ENCODE measurements around the gene SLC66A2. TPM values are rescaled to one million over a fixed set of nuclear protein-coding genes. Genes with fewer than 3 reads are reported as not detected.

SLC66A2 gene
- total and polyA plus RNA-seq, 7 donors: 27.3 to 59.4 (median 33.2) TPM

DNA sequence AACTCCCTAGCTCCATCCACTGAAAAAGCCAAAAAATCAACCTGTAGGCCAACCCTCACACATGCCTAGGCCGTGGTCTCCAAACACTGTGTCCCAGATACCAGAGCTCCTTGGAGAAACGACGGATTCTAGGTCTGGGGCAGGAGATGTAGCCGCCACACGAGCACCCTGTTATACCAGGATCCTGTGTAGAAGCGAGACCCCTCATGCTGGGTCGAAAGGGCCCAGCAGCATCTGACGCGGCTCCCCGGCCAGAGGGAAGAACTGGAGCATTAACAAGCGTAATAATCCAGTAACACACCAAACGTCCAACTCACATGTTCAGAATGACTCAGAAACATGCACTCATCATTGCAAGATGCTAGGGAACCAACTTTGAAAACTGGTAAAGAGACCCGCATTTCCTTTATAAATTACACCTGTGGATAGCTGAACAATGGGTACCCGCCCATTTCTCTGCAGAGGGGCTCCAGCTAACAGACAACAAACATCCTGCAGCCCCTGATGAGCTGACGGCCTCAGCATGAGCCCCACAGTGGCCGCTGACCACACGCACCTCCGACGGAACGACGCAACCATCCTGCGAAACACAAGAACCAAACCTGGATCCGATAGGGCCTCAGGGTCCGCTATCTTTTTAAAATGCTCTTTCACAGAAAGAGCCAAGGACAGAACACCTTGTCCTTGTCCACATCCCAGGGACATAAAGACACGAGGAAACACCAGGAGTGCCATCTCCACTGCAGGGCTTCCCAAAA lies 14.2 kb downstream of the SLC66A2 start:
- no peaks in the 10 kb centered on the region for H3K9me3 ChIP-seq
- H3K27me3 ChIP-seq: no peaks in the 10 kb centered on the region
- intact Hi-C loops (cut with DNase I): no loop called here
- H3K36me3 ChIP-seq: peaks cover 4 to 56% (median 14%) of the 10 kb centered on the region in 4 donors
- H3K4me3 ChIP-seq: no peak overlapping the region
- TF ChIP-seq POLR2A (IDR thresholded peaks at IDR 0.05): no peak
- TF ChIP-seq POLR2AphosphoS5 (IDR thresholded peaks at IDR 0.05): no peak
- no peak for TF ChIP-seq EP300 (IDR thresholded peaks at IDR 0.05)
- TF ChIP-seq, protein P1, sequence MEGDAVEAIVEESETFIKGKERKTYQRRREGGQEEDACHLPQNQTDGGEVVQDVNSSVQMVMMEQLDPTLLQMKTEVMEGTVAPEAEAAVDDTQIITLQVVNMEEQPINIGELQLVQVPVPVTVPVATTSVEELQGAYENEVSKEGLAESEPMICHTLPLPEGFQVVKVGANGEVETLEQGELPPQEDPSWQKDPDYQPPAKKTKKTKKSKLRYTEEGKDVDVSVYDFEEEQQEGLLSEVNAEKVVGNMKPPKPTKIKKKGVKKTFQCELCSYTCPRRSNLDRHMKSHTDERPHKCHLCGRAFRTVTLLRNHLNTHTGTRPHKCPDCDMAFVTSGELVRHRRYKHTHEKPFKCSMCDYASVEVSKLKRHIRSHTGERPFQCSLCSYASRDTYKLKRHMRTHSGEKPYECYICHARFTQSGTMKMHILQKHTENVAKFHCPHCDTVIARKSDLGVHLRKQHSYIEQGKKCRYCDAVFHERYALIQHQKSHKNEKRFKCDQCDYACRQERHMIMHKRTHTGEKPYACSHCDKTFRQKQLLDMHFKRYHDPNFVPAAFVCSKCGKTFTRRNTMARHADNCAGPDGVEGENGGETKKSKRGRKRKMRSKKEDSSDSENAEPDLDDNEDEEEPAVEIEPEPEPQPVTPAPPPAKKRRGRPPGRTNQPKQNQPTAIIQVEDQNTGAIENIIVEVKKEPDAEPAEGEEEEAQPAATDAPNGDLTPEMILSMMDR (IDR thresholded peaks at IDR 0.05): no peak
- H3K27ac ChIP-seq: no peak overlapping the region
- DNase-seq: peak; percentile 18
- WGBS, 2 donors: 94 to 97% methylated on average over 25 of the region's 25 CpGs
- peaks cover 0 to 3% (median 0%) of the 10 kb centered on the region in 4 donors for H3K4me1 ChIP-seq

DNA sequence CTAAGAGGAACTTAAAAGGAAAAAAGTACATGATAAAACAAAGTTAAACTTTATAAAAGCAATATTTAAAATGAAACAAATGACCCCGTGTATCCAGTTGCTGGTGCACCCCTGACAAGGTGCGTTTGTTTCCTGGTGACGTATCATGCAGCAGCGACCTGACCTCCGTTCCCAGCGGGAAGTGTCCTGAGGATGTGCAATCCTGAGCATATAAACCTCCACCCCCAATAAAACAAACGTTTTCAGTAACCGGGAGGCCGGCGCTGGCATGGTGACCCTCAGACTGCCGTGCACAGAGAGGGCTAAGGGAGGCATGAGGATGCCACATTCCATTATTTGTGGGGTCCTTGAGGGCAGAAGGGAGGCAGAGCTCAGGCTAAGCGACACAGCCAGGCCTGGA lies 14.8 kb downstream of the SLC66A2 start:
- no peaks in the 10 kb centered on the region for H3K9me3 ChIP-seq
- H3K27ac ChIP-seq: no peak overlapping the region
- TF ChIP-seq, protein P1 (IDR thresholded peaks at IDR 0.05): no peak
- no peak for TF ChIP-seq POLR2A (IDR thresholded peaks at IDR 0.05)
- no peak for TF ChIP-seq POLR2AphosphoS5 (IDR thresholded peaks at IDR 0.05)
- TF ChIP-seq EP300 (IDR thresholded peaks at IDR 0.05): no peak
- WGBS, 2 donors: 31 to 86% methylated on average over 12 of the region's 12 CpGs
- intact Hi-C loops (cut with DNase I): no loop called here
- peaks cover 0 to 3% (median 0%) of the 10 kb centered on the region in 4 donors for H3K4me1 ChIP-seq
- H3K27me3 ChIP-seq: no peaks in the 10 kb centered on the region
- no peak overlapping the region for H3K4me3 ChIP-seq
- peak; percentile 33 for DNase-seq
- peaks cover under 1 to 50% (median 11%) of the 10 kb centered on the region in 4 donors for H3K36me3 ChIP-seq

DNA sequence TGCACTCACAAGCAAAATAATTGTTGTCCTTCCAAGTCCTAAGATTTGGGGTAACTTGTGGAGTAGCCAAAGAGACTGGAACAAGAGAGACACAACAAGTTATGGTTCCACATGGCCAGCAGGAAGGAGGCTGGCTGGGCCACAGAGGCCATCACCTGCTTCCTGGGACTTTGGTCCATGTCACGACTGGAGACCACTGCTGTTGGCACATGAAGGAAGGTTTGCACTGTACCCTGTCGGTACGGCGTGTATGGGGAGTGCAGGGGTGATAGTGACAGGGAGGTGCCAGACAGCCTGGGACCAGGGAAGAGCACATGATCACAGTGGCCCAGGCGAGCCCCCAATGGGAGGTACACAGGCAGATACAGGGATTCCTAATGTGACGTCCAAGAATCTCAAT lies 15.5 kb downstream of the SLC66A2 start:
- Histone ChIP-seq H3K27ac (no peak overlapping the region), H3K36me3 (peaks cover 0 to 42% (median 10%) of the 10 kb centered on the region in 4 donors), H3K4me1 (peaks cover 0 to 3% (median 0%) of the 10 kb centered on the region in 4 donors), H3K27me3 (no peaks in the 10 kb centered on the region), H3K4me3 (no peak overlapping the region), H3K9me3 (no peaks in the 10 kb centered on the region)
- intact Hi-C loops (cut with DNase I): no loop called here
- WGBS, 2 donors: 86 to 95% methylated on average over 6 of the region's 6 CpGs
- DNase-seq: peak; percentile 10
- TF ChIP-seq, protein P1 (IDR thresholded peaks at IDR 0.05): no peak
- TF ChIP-seq EP300 (IDR thresholded peaks at IDR 0.05): no peak
- no peak for TF ChIP-seq POLR2AphosphoS5 (IDR thresholded peaks at IDR 0.05)
- no peak for TF ChIP-seq POLR2A (IDR thresholded peaks at IDR 0.05)

DNA sequence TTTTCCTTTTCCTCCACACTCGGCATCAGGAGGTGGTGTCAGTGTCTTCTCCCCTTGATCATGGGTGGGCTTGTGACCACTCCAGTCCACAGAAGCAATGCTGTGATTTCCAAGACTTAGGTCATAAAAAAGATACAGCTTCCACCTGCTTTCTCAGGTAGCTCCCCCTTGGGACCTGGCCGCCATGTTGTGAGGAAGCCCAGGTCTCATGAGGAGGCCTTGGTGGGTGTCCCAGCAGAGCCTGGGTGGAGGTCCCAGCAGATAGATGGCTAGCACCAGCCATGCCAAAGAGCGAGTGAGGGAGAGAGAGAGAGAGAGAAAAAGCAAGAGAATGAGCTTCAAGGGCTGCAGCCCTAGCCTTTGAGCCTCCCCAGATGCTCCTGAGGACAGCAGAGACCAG lies 16.0 kb downstream of the SLC66A2 start:
- peak; percentile 37 for DNase-seq
- Histone ChIP-seq H3K4me3 (no peak overlapping the region), H3K9me3 (peaks cover 0 to 2% (median 0%) of the 10 kb centered on the region in 4 donors), H3K4me1 (peaks cover 0 to 3% (median 0%) of the 10 kb centered on the region in 4 donors), H3K36me3 (peaks cover 0 to 41% (median 10%) of the 10 kb centered on the region in 4 donors), H3K27me3 (no peaks in the 10 kb centered on the region), H3K27ac (no peak overlapping the region)
- TF ChIP-seq POLR2AphosphoS5 (IDR thresholded peaks at IDR 0.05) (no peak), EP300 (IDR thresholded peaks at IDR 0.05) (no peak)
- WGBS, 2 donors: 95 to 97% methylated on average over 3 of the region's 3 CpGs
- intact Hi-C loops (cut with DNase I): no loop called here

DNA sequence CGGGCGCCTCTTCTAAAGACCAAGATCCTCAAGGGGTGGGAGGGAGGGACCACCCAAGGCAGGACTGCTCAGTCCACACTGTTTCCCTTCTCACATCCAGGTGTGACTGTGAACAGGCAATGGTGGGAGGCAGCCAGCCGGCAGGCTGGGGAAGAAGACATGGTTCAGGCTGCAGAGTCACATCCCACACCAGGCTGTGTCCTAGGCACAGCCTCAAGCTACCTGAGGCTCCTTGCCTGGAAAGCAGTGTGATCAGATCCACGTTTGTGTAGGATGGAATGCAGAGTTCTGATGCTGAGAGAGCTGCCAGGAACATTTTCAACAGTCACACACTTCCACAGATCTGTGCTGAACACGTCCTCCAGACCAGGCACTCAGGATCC lies 16.4 kb downstream of the SLC66A2 start:
- H3K27me3 ChIP-seq: no peaks in the 10 kb centered on the region
- peaks cover 0 to 3% (median 0%) of the 10 kb centered on the region in 4 donors for H3K4me1 ChIP-seq
- peak; percentile 13 for DNase-seq
- TF ChIP-seq, protein P1 (IDR thresholded peaks at IDR 0.05): no peak
- TF ChIP-seq EP300 (IDR thresholded peaks at IDR 0.05) (no peak), POLR2A (IDR thresholded peaks at IDR 0.05) (no peak), POLR2AphosphoS5 (IDR thresholded peaks at IDR 0.05) (no peak)
- 58 to 84% methylated on average over 5 of the region's 5 CpGs for WGBS, 2 donors
- H3K9me3 ChIP-seq: peaks cover 0 to 6% (median under 1%) of the 10 kb centered on the region in 4 donors
- H3K36me3 ChIP-seq: peaks cover 4 to 39% (median 10%) of the 10 kb centered on the region in 4 donors
- H3K4me3 ChIP-seq: no peak overlapping the region
- no peak overlapping the region for H3K27ac ChIP-seq
- intact Hi-C loops (cut with DNase I): no loop called here

Measured in sigmoid colon (tissue), 7 donors.